Measurements from ENCODE around the gene DTNBP1. TPM values are rescaled to one million over a fixed set of nuclear protein-coding genes. Genes with fewer than 3 reads are reported as not detected.
A peak's percentile ranks its signal among the peaks of the same experiment; 100 is the strongest.

The DTNBP1 gene
- total RNA-seq, 2 experiments from 2014 or later, result 18.4 to 23.4 TPM

GRCh38 chr6:15623276-15624116 lies 39.3 kb downstream of the DTNBP1 start:
- ATAC-seq (no peak), DNase-seq (no peak)
- Mint-ChIP-seq H3K4me3 (no peak overlapping the region), H3K9me3 (ENCODE audit: low read depth) (no peaks in the 10 kb centered on the region), H3K36me3 (ENCODE audit: low read depth) (peaks cover 17% of the 10 kb centered on the region), H3K27ac (no peak overlapping the region), H3K4me1 (peaks cover 48% of the 10 kb centered on the region), H3K27me3 (peaks cover 5% of the 10 kb centered on the region)
- ChIA-PET CTCF (interaction anchor here (0.5 to 3.1 kb wide), 24 partner anchors 10 to 1513 kb away, joined by 3 to 18 read pairs (median 3); no protein-coding TSS in a partner anchor), POLR2A (no interaction called here)
- intact Hi-C loops (cut with DNase I, micrococcal nuclease), result loop anchor here (1.0 to 10.0 kb wide), 9 partner anchors 96 to 1716 kb away; no protein-coding TSS in a partner anchor

- Mint-ChIP-seq H3K4me1 (peaks cover 40% of the 10 kb centered on the region), H3K36me3 (ENCODE audit: low read depth) (peaks cover 14% of the 10 kb centered on the region), H3K27ac (peak overlapping the region; percentile 6), H3K4me3 (no peak overlapping the region), H3K27me3 (peaks cover 3% of the 10 kb centered on the region), H3K9me3 (ENCODE audit: low read depth) (no peaks in the 10 kb centered on the region)
- POLR2A ChIA-PET, result no interaction called here
- intact Hi-C loops (cut with DNase I, micrococcal nuclease), result loop anchor here (5.0 to 10.0 kb wide), 8 partner anchors 95 to 1715 kb away; no protein-coding TSS in a partner anchor
- DNase-seq (no peak), ATAC-seq (no peak)
- CTCF ChIA-PET, result interaction anchor here (0.6 to 3.1 kb wide), 8 partner anchors 9 to 583 kb away, joined by 3 to 18 read pairs (median 4); no protein-coding TSS in a partner anchor
These were observed 40.6 kb downstream of the DTNBP1 start for GRCh38 chr6:15622045-15622740.

GRCh38 chr6:15621203-15622044 lies 41.4 kb downstream of the DTNBP1 start:
- no peaks in the 10 kb centered on the region for H3K9me3 Mint-ChIP-seq (ENCODE audit: low read depth)
- CTCF ChIA-PET, result interaction anchor here (0.9 to 1.0 kb wide), 3 partner anchors 14 to 23 kb away, joined by 3 read pairs; no protein-coding TSS in a partner anchor

GRCh38 chr6:15620611-15621010 lies 42.2 kb downstream of the DTNBP1 start:
- H3K4me1 Mint-ChIP-seq, result peaks cover 32% of the 10 kb centered on the region
- H3K9me3 Mint-ChIP-seq (ENCODE audit: low read depth), result no peaks in the 10 kb centered on the region
- DNase-seq, result no peak
- peaks cover 7% of the 10 kb centered on the region for H3K36me3 Mint-ChIP-seq (ENCODE audit: low read depth)
- ATAC-seq, result no peak
- no peak overlapping the region for H3K27ac Mint-ChIP-seq
- POLR2A ChIA-PET, result no interaction called here
- intact Hi-C loops (cut with DNase I, micrococcal nuclease), result loop anchor here (5.0 to 10.0 kb wide), 8 partner anchors 93 to 1713 kb away; no protein-coding TSS in a partner anchor
- H3K4me3 Mint-ChIP-seq, result no peak overlapping the region
- CTCF ChIA-PET, result interaction anchor here (0.5 to 1.0 kb wide), 5 partner anchors 13 to 194 kb away, joined by 3 read pairs; no protein-coding TSS in a partner anchor
- H3K27me3 Mint-ChIP-seq, result peaks cover 2% of the 10 kb centered on the region

More at GRCh38 chr6:15621203-15622044, 41.4 kb downstream of the DTNBP1 start:
- DNase-seq, result peak; percentile 45
- H3K27me3 Mint-ChIP-seq, result peaks cover 2% of the 10 kb centered on the region
- no peak overlapping the region for H3K4me3 Mint-ChIP-seq
- intact Hi-C loops (cut with DNase I, micrococcal nuclease), result loop anchor here (5.0 to 10.0 kb wide), 8 partner anchors 94 to 1714 kb away; no protein-coding TSS in a partner anchor
- peak overlapping the region; percentile 6 for H3K27ac Mint-ChIP-seq
- peaks cover 32% of the 10 kb centered on the region for H3K4me1 Mint-ChIP-seq
- POLR2A ChIA-PET, result no interaction called here
- peak; percentile 93 for ATAC-seq
- H3K36me3 Mint-ChIP-seq (ENCODE audit: low read depth), result peaks cover 9% of the 10 kb centered on the region

- ATAC-seq, result no peak
These were observed 43.5 kb downstream of the DTNBP1 start for GRCh38 chr6:15619330-15619729.

GRCh38 chr6:15618685-15619084 lies 44.1 kb downstream of the DTNBP1 start:
- no peak for ATAC-seq
- Mint-ChIP-seq H3K4me1 (peaks cover 26% of the 10 kb centered on the region), H3K36me3 (ENCODE audit: low read depth) (peaks cover 14% of the 10 kb centered on the region), H3K27me3 (no peaks in the 10 kb centered on the region), H3K4me3 (no peak overlapping the region), H3K27ac (no peak overlapping the region), H3K9me3 (ENCODE audit: low read depth) (no peaks in the 10 kb centered on the region)
- DNase-seq, result no peak
- intact Hi-C loops (cut with DNase I, micrococcal nuclease), result no loop called here
- ChIA-PET CTCF (interaction anchor here (1.1 to 1.4 kb wide), 2 partner anchors 13 to 44 kb away, joined by 3 to 5 read pairs; no protein-coding TSS in a partner anchor), POLR2A (no interaction called here)

More at GRCh38 chr6:15619330-15619729, 43.5 kb downstream of the DTNBP1 start:
- CTCF ChIA-PET, result interaction anchor here (0.6 to 1.4 kb wide), 3 partner anchors 13 to 125 kb away, joined by 3 to 5 read pairs (median 3); no protein-coding TSS in a partner anchor
- Mint-ChIP-seq H3K9me3 (ENCODE audit: low read depth) (no peaks in the 10 kb centered on the region), H3K4me3 (no peak overlapping the region), H3K27ac (no peak overlapping the region), H3K4me1 (peaks cover 28% of the 10 kb centered on the region), H3K27me3 (no peaks in the 10 kb centered on the region), H3K36me3 (ENCODE audit: low read depth) (peaks cover 8% of the 10 kb centered on the region)
- no peak for DNase-seq
- POLR2A ChIA-PET, result no interaction called here
- intact Hi-C loops (cut with DNase I, micrococcal nuclease), result no loop called here

GRCh38 chr6:15616261-15616660 lies 46.6 kb downstream of the DTNBP1 start:
- Mint-ChIP-seq H3K36me3 (ENCODE audit: low read depth) (peaks cover 26% of the 10 kb centered on the region), H3K9me3 (ENCODE audit: low read depth) (no peaks in the 10 kb centered on the region), H3K4me3 (no peak overlapping the region), H3K27me3 (no peaks in the 10 kb centered on the region), H3K27ac (no peak overlapping the region), H3K4me1 (peaks cover 23% of the 10 kb centered on the region)
- ATAC-seq, result no peak
- ChIA-PET POLR2A (no interaction called here), CTCF (interaction anchor here (0.7 kb wide), 1 partner anchor 440 kb away, joined by 3 read pairs; no protein-coding TSS in a partner anchor)
- DNase-seq, result no peak
- intact Hi-C loops (cut with DNase I, micrococcal nuclease), result no loop called here

GRCh38 chr6:15615802-15616201 lies 47.0 kb downstream of the DTNBP1 start:
- Mint-ChIP-seq H3K4me3 (no peak overlapping the region), H3K9me3 (ENCODE audit: low read depth) (no peaks in the 10 kb centered on the region), H3K27me3 (no peaks in the 10 kb centered on the region), H3K27ac (no peak overlapping the region), H3K4me1 (peaks cover 23% of the 10 kb centered on the region), H3K36me3 (ENCODE audit: low read depth) (peaks cover 26% of the 10 kb centered on the region)
- no peak for DNase-seq
- intact Hi-C loops (cut with DNase I, micrococcal nuclease), result no loop called here
- POLR2A ChIA-PET, result no interaction called here
- CTCF ChIA-PET, result interaction anchor here (0.7 kb wide), 1 partner anchor 440 kb away, joined by 3 read pairs; no protein-coding TSS in a partner anchor
- peak; percentile 49 for ATAC-seq

- Mint-ChIP-seq H3K9me3 (ENCODE audit: low read depth) (no peaks in the 10 kb centered on the region), H3K36me3 (ENCODE audit: low read depth) (peaks cover 36% of the 10 kb centered on the region), H3K27me3 (no peaks in the 10 kb centered on the region), H3K27ac (no peak overlapping the region), H3K4me1 (peaks cover 23% of the 10 kb centered on the region), H3K4me3 (no peak overlapping the region)
- ATAC-seq (no peak), DNase-seq (no peak)
- CTCF ChIA-PET, result interaction anchor here (1.0 to 1.2 kb wide), 4 partner anchors 8 to 24 kb away, joined by 3 to 4 read pairs (median 4); no protein-coding TSS in a partner anchor
- POLR2A ChIA-PET, result interaction anchor here (0.6 kb wide), 1 partner anchor 1105 kb away, joined by 5 read pairs; no protein-coding TSS in a partner anchor
- intact Hi-C loops (cut with DNase I, micrococcal nuclease), result no loop called here
These were observed 48.6 kb downstream of the DTNBP1 start for GRCh38 chr6:15614277-15614676.

GRCh38 chr6:15608396-15608795 lies 54.4 kb downstream of the DTNBP1 start:
- Mint-ChIP-seq H3K27ac (no peak overlapping the region), H3K36me3 (ENCODE audit: low read depth) (peaks cover 31% of the 10 kb centered on the region), H3K27me3 (no peaks in the 10 kb centered on the region), H3K9me3 (ENCODE audit: low read depth) (no peaks in the 10 kb centered on the region), H3K4me1 (peaks cover 9% of the 10 kb centered on the region), H3K4me3 (no peak overlapping the region)
- intact Hi-C loops (cut with DNase I, micrococcal nuclease), result no loop called here
- ChIA-PET CTCF (interaction anchor here (0.6 to 1.5 kb wide), 3 partner anchors 12 to 1983 kb away, joined by 3 to 6 read pairs (median 6); no protein-coding TSS in a partner anchor), POLR2A (no interaction called here)
- ATAC-seq (no peak), DNase-seq (no peak)
